ENCODE results near the gene SRY.

The SRY gene

DNA sequence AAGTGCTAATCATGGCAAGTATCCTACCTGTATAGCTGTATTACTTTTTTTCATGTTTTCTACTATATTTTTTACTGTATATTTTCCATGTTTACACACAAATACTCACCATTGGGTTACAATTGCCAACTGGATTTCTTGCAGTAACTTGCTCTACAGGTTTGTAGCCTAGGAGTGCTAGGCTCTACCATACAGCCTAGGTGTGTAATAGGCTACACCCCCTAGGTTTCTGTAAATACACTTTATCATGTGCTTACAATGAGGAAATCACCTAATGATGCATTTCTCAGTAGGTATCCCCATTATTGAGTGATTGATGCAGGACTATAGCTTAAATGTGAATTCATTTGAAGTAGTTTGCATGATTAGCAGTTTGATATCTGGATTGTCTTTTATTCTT, 10.5 kb upstream of the SRY start:
- no peak for TF ChIP-seq CTCF (IDR thresholded peaks at IDR 0.05; ENCODE audit: insufficient read depth, low read depth, low read length, missing control alignments)

GRCh38 chrY:2796977-2797523, 9.6 kb upstream of the SRY start:
- no peak for TF ChIP-seq CTCF (IDR thresholded peaks at IDR 0.05; ENCODE audit: insufficient read depth, low read depth, low read length, missing control alignments)
- no peak for DNase-seq (ENCODE audit: low read depth)
- no peak overlapping the region for H3K4me3 ChIP-seq (ENCODE audit: low read depth, low read length)

More for the DNA sequence above, 10.5 kb upstream of the SRY start:
- no peak for DNase-seq (ENCODE audit: low read depth)
- H3K4me3 ChIP-seq (ENCODE audit: low read depth, low read length) = no peak overlapping the region

GRCh38 chrY:2789756-2790155, 2.3 kb upstream of the SRY start:
- no peak for TF ChIP-seq CTCF (IDR thresholded peaks at IDR 0.05; ENCODE audit: insufficient read depth, low read depth, low read length, missing control alignments)
- no peak overlapping the region for H3K4me3 ChIP-seq (ENCODE audit: low read depth, low read length)
- no peak for DNase-seq (ENCODE audit: low read depth)

DNA sequence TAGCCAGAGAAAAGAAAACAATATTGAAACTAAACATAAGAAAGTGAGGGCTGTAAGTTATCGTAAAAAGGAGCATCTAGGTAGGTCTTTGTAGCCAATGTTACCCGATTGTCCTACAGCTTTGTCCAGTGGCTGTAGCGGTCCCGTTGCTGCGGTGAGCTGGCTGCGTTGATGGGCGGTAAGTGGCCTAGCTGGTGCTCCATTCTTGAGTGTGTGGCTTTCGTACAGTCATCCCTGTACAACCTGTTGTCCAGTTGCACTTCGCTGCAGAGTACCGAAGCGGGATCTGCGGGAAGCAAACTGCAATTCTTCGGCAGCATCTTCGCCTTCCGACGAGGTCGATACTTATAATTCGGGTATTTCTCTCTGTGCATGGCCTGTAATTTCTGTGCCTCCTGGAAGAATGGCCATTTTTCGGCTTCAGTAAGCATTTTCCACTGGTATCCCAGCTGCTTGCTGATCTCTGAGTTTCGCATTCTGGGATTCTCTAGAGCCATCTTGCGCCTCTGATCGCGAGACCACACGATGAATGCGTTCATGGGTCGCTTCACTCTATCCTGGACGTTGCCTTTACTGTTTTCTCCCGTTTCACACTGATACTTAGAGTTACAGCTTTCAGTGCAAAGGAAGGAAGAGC, 488 bp downstream of the SRY start:
- no peak overlapping the region for H3K4me3 ChIP-seq (ENCODE audit: low read depth, low read length)
- no peak for DNase-seq (ENCODE audit: low read depth)
- no peak for TF ChIP-seq CTCF (IDR thresholded peaks at IDR 0.05; ENCODE audit: insufficient read depth, low read depth, low read length, missing control alignments)
